A673 (cell line): ENCODE results near the gene NPHP4. TPM values are rescaled to one million over a fixed set of nuclear protein-coding genes. Genes with fewer than 3 reads are reported as not detected.

Experiments used
- BruUV-seq: library from RNA; stranded (reverse); fragments of 400-500 nt; replicated peaks from 2 replicates; lab custom pipeline; 2021; lab: Mats Ljungman, UMichigan
- CTCF ChIA-PET: fragments of 300-600 bp; sonication (Branson Sonifier 250); formaldehyde crosslinking; loops from one replicate; lab custom pipeline; 2022; ENCODE audit warnings: antibody characterized with exemption; lab: Charles Lee
- POLR2A ChIA-PET: fragments of 300-600 bp; sonication (Branson Sonifier 250); formaldehyde crosslinking; loops from one replicate; lab custom pipeline; 2022; ENCODE audit warnings: antibody characterized with exemption; ENCODE audit not compliant: low non-redundant PET; lab: Charles Lee
- DNase-seq: peaks from one replicate; pipeline ENCODE4 v3.0.0-alpha.2; 2015; ENCODE audit warnings: low spot score
- H3K27ac ChIP-seq: fragments of 200-600 bp; sonication (generic); 2 replicates; pipeline ENCODE4 v1.5.1; 2016; ENCODE audit warnings: mixed run types, low read depth, mild to moderate bottlenecking, mixed read lengths, antibody characterized with exemption, low read length; ENCODE audit not compliant: poor library complexity, severe bottlenecking
- H3K27me3 ChIP-seq: fragments of 200-600 bp; sonication (generic); replicated peaks from 2 replicates; pipeline ENCODE4 v1.6.1; 2017; ENCODE audit warnings: mixed run types, low read depth, mild to moderate bottlenecking, mixed read lengths, antibody characterized with exemption, low read length; ENCODE audit not compliant: insufficient read depth, poor library complexity
- H3K36me3 ChIP-seq: fragments of 200-600 bp; sonication (generic); 2 replicates; pipeline ENCODE4 v1.6.1; 2016; ENCODE audit warnings: mixed run types, mild to moderate bottlenecking, mixed read lengths, antibody characterized with exemption, low read length; ENCODE audit not compliant: insufficient read depth, poor library complexity, severe bottlenecking
- H3K4me1 ChIP-seq: fragments of 200-600 bp; sonication (generic); 2 replicates; pipeline ENCODE4 v1.6.1; 2017; ENCODE audit warnings: mixed run types, mild to moderate bottlenecking, mixed read lengths, antibody characterized with exemption, low read length; ENCODE audit not compliant: insufficient read depth, poor library complexity, severe bottlenecking
- H3K4me3 ChIP-seq: fragments of 200-600 bp; sonication (generic); 2 replicates; pipeline ENCODE4 v1.5.1; 2016; ENCODE audit warnings: low read depth, mixed run types, mild to moderate bottlenecking, mixed read lengths, low read length; ENCODE audit not compliant: poor library complexity, severe bottlenecking
- H3K9me3 ChIP-seq: fragments of 200-600 bp; sonication (generic); 2 replicates; pipeline ENCODE4 v1.6.1; 2016; ENCODE audit warnings: mixed run types, low read depth, mild to moderate bottlenecking, mixed read lengths, antibody characterized with exemption, low read length; ENCODE audit not compliant: poor library complexity, severe bottlenecking
- EZH2 ChIP-seq: fragments of 200-600 bp; sonication (generic); IDR thresholded peaks from 2 replicates; pipeline ENCODE4 v1.6.1; 2017; ENCODE audit warnings: borderline replicate concordance, low read depth, mild to moderate bottlenecking, mixed read lengths, antibody characterized with exemption, low read length; ENCODE audit not compliant: poor library complexity, severe bottlenecking
- intact Hi-C: fragments of 100-400 bp; cut with micrococcal nuclease; formaldehyde crosslinking; loops from one replicate; pipeline ENCODE4 v1.10.0; 2022; ENCODE audit not compliant: unreplicated experiment
- total RNA-seq: library from RNA; stranded (reverse); gene quantifications from 2 replicates; pipeline ENCODE4 v1.2.3, GENCODE V29; 2021
- TF ChIP-seq, protein P1 (sequence below): fragments of 300-800, 200-600 bp; sonication (generic); conservative IDR thresholded peaks from 2 replicates; pipeline ENCODE4 v1.5.1; 2017; ENCODE audit warnings: low read depth, mild to moderate bottlenecking, antibody characterized with exemption, low read length, moderate library complexity, mixed read lengths

The NPHP4 gene
- total RNA-seq, 1 experiment from 2014 or later = 27.6 TPM

GRCh38 chr1:6025269-6026094, 33.3 kb upstream of the NPHP4 start:
- DNase-seq = no peak
- H3K9me3 ChIP-seq = no peaks in the 10 kb centered on the region
- no peak overlapping the region for H3K4me3 ChIP-seq
- H3K36me3 ChIP-seq = no peaks in the 10 kb centered on the region
- no peaks in the 10 kb centered on the region for H3K27me3 ChIP-seq
- ChIA-PET CTCF (interaction anchor here (0.8 kb wide), 1 partner anchor 28 kb away, joined by 3 read pairs; no protein-coding TSS in a partner anchor), POLR2A (no interaction called here)
- intact Hi-C loops = no loop called here
- no peak overlapping the region for H3K27ac ChIP-seq
- H3K4me1 ChIP-seq = peaks cover 13% of the 10 kb centered on the region
- TF ChIP-seq, protein P1, sequence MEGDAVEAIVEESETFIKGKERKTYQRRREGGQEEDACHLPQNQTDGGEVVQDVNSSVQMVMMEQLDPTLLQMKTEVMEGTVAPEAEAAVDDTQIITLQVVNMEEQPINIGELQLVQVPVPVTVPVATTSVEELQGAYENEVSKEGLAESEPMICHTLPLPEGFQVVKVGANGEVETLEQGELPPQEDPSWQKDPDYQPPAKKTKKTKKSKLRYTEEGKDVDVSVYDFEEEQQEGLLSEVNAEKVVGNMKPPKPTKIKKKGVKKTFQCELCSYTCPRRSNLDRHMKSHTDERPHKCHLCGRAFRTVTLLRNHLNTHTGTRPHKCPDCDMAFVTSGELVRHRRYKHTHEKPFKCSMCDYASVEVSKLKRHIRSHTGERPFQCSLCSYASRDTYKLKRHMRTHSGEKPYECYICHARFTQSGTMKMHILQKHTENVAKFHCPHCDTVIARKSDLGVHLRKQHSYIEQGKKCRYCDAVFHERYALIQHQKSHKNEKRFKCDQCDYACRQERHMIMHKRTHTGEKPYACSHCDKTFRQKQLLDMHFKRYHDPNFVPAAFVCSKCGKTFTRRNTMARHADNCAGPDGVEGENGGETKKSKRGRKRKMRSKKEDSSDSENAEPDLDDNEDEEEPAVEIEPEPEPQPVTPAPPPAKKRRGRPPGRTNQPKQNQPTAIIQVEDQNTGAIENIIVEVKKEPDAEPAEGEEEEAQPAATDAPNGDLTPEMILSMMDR = no peak
- TF ChIP-seq EZH2 = no peak
- BruUV-seq = no TSS peak

GRCh38 chr1:6024376-6024775, 32.2 kb upstream of the NPHP4 start:
- BruUV-seq = no TSS peak
- Histone ChIP-seq H3K36me3 (no peaks in the 10 kb centered on the region), H3K9me3 (no peaks in the 10 kb centered on the region), H3K27ac (no peak overlapping the region), H3K27me3 (no peaks in the 10 kb centered on the region), H3K4me3 (no peak overlapping the region), H3K4me1 (peaks cover 13% of the 10 kb centered on the region)
- no peak for TF ChIP-seq EZH2
- TF ChIP-seq, protein P1 = no peak
- intact Hi-C loops = no loop called here
- ChIA-PET POLR2A (no interaction called here), CTCF (no interaction called here)
- no peak for DNase-seq

DNA sequence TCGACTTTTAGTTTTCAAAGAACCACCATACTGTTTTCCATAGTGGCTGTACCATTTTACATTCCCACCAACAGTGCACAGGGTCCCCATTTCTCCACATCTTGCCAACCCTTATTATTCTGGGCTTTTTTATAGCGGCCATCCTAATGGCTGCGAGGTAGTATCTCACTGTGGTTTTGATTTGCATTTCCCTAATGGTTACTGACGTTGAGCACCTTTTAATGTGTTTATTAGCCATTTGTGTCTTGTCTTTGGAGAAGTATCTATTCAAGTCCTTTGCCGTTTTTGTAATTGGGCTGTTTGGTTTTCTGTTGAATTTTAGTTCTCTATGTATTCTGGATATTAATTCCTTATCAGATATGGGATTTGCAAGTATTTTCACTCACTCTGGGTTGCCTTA, 31.1 kb upstream of the NPHP4 start:
- H3K9me3 ChIP-seq = no peaks in the 10 kb centered on the region
- CTCF ChIA-PET = no interaction called here
- POLR2A ChIA-PET = no interaction called here
- H3K36me3 ChIP-seq = no peaks in the 10 kb centered on the region
- H3K4me1 ChIP-seq = peaks cover 13% of the 10 kb centered on the region
- H3K27me3 ChIP-seq = no peaks in the 10 kb centered on the region
- H3K4me3 ChIP-seq = no peak overlapping the region
- TF ChIP-seq, protein P1 = no peak
- no peak for TF ChIP-seq EZH2
- no peak for DNase-seq
- BruUV-seq = no TSS peak
- no peak overlapping the region for H3K27ac ChIP-seq
- intact Hi-C loops = no loop called here
